ENCODE data around the gene TMEM200B. TPM values are rescaled to one million over a fixed set of nuclear protein-coding genes. Genes with fewer than 3 reads are reported as not detected.

TMEM200B gene
- total RNA-seq, result 5.2 and 7.6 TPM in 2 replicates

GRCh38 chr1:29123887-29124365, at the start of gene TMEM200B:
TMEM200B (minus strand) TSS chr1:29123903; CDS start chr1:29121828, 2,075 bp downstream.

Other genes with a start within 250 kb of the TMEM200B start
- gene EPB41, start 209.3 kb downstream of the TMEM200B start, total RNA-seq, result 1.9 and 12.1 TPM in 2 replicates
- 36.4 and 48.7 TPM in 2 replicates for gene SRSF4, start 58.0 kb upstream of the TMEM200B start, total RNA-seq
- 13.2 and 20.3 TPM in 2 replicates for gene MECR, start 107.0 kb upstream of the TMEM200B start, total RNA-seq
- 5.0 and 9.3 TPM in 2 replicates for gene PTPRU, start 112.6 kb upstream of the TMEM200B start, total RNA-seq

All from regular cardiac myocyte (primary cell).